GF-D8 (cell line): ENCODE measurements around the gene TFE3.
"Not testable (repeated sequence)": the region's sequence is repeated elsewhere in the genome, so short reads cannot be mapped to it uniquely, and the experiment has no call there.

Source experiments
- DNase-seq: peaks from one replicate; lab custom pipeline; 2025; lab: John Stamatoyannopoulos, UW

Gene TFE3

GRCh38 chrX:49001521-49002090, 41.6 kb downstream of the TFE3 start:
- DNase-seq, result peak; percentile 20

- DNase-seq, result no peak
Observed at GRCh38 chrX:49000636-49001035, 42.5 kb downstream of the TFE3 start.

- DNase-seq, result no peak
Observed at GRCh38 chrX:48999030-48999429, 44.1 kb downstream of the TFE3 start.

- DNase-seq, result no peak
Observed at GRCh38 chrX:48998391-48998790, 44.8 kb downstream of the TFE3 start.

- no peak for DNase-seq
Observed at GRCh38 chrX:48997865-48998264, 45.3 kb downstream of the TFE3 start.

GRCh38 chrX:48997455-48997854, 45.7 kb downstream of the TFE3 start:
- DNase-seq, result no peak

GRCh38 chrX:48996969-48997368, 46.2 kb downstream of the TFE3 start:
- no peak for DNase-seq

GRCh38 chrX:48992341-48992740, 50.8 kb downstream of the TFE3 start:
- no peak for DNase-seq

- DNase-seq, result no peak
Observed at GRCh38 chrX:48989483-48989882, 53.7 kb downstream of the TFE3 start.

GRCh38 chrX:48983896-48984295, 59.3 kb downstream of the TFE3 start:
- no peak for DNase-seq

- DNase-seq, result no peak
Observed at GRCh38 chrX:48983081-48983480, 60.1 kb downstream of the TFE3 start.

GRCh38 chrX:48981178-48981577, 62.0 kb downstream of the TFE3 start:
- DNase-seq, result no peak

- DNase-seq, result not testable (repeated sequence)
Observed at GRCh38 chrX:48980341-48980740, 62.8 kb downstream of the TFE3 start.
